HG02840 (cell line): ENCODE measurements around the gene RBMY1E.
"Not testable (repeated sequence)": the region's sequence is repeated elsewhere in the genome, so short reads cannot be mapped to it uniquely, and the experiment has no call there.

Experiments
- ATAC-seq: cut with Tn5 transposase; IDR thresholded peaks from one replicate; pipeline ENCODE4 v1.9.1; 2021; ENCODE audit warnings: mild to moderate bottlenecking, moderate library complexity, moderate number of reproducible peaks; ENCODE audit not compliant: unreplicated experiment, low FRiP score

The RBMY1E gene

GRCh38 chrY:21917932-21918331 is at the start of gene RBMY1E:
Gene RBMY1E (minus strand): TSS chrY:21918032. CDS start chrY:21916054, 1,978 bp downstream.
- not testable (repeated sequence) for ATAC-seq

- ATAC-seq = not testable (repeated sequence)
Measured at GRCh38 chrY:21894426-21894825, 23.4 kb downstream of the RBMY1E start, which contains the start of gene RBMY1D. Gene RBMY1D (minus strand): TSS chrY:21894526. CDS start chrY:21892513, 2,013 bp downstream.

- not testable (repeated sequence) for ATAC-seq
Measured at GRCh38 chrY:21869407-21870076, 48.3 kb downstream of the RBMY1E start.
